ENCODE data around the gene OR2A14.

GRCh38 chr7:144110272-144110671 lies 12.7 kb upstream of the OR2A14 start:
- TF ChIP-seq CTCF (conservative IDR thresholded peaks at IDR 0.05) (no peak), EZH2 (IDR thresholded peaks at IDR 0.05; ENCODE audit: low read depth) (no peak)

Data from PC-9 (cell line).